Measurements from ENCODE around the gene CADPS2.

Gene CADPS2

GRCh38 chr7:122584676-122585251 is 301.5 kb downstream of the CADPS2 start:
- no peak for DNase-seq

- DNase-seq: no peak
Observed at GRCh38 chr7:122578350-122578749, 307.9 kb downstream of the CADPS2 start.

GRCh38 chr7:122577449-122578003 is 308.7 kb downstream of the CADPS2 start:
- DNase-seq: no peak

DNA sequence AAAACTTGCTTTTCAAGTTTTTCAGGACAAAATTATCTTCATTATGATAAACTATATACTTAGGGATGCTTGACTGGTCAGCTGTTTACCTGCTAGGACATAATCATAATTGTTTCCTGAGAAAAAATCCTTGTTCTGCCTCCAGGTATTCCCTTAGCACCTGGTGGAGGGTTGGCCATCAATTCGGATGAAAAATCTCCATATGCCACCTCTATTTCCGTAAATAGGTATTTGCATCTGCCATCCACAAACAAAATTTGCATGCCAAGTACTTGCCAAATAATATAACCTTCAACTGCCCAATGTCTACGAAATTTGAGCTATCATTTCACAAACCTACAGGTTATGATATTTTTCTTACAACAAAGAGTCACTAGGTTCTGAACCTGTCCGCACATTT is 313.6 kb downstream of the CADPS2 start:
- no peak for DNase-seq

GRCh38 chr7:122561326-122561725 is 324.9 kb downstream of the CADPS2 start:
- no peak for DNase-seq

- no peak for DNase-seq
Observed at GRCh38 chr7:122556873-122557542, 329.3 kb downstream of the CADPS2 start.

DNA sequence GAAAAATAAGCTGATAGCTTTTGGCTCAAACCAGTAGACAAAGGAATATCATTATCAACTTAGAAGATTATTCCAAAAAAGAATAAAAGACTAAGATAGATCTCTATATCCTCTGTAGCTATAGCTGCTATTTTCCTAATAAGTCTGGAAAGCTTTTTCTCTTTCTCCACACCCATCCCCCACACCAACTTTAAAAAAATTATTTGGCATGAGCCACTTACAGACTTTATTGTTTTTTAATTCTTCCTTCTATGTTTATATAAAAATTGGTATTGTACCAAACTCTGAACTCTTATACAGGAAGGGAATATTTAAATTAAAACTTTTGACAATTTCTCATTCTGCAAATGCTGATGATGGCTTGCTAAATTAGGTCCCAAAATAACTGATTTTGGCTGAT is 330.0 kb downstream of the CADPS2 start:
- DNase-seq: no peak

GRCh38 chr7:122553761-122554160 is 332.5 kb downstream of the CADPS2 start:
- no peak for DNase-seq

DNA sequence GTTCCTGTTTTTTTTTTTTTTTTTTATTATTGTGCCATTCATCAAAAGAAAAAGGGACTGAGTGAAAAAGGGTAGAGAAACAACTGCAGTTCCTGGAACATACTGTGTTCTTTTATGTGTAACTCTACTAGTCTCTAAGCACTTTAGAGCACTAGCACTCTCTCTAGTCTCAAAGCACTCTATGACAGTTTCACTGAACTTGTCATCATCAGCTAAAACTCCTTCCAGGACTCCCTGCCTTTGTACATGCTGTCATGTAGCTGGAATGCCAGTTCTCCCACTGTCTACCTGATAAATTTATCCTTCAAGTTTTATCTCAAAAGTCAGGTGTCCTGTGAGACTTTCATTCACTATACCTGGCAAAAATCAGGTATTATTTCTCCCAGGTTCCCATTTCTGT is 333.5 kb downstream of the CADPS2 start:
- no peak for DNase-seq

GRCh38 chr7:122550545-122550944 is 335.7 kb downstream of the CADPS2 start:
- no peak for DNase-seq

- no peak for DNase-seq
Observed at GRCh38 chr7:122549578-122549977, 336.7 kb downstream of the CADPS2 start.

GRCh38 chr7:122546496-122546895 is 339.8 kb downstream of the CADPS2 start:
- DNase-seq: no peak

- DNase-seq: no peak
Observed at GRCh38 chr7:122544463-122544862, 341.8 kb downstream of the CADPS2 start.

- DNase-seq: no peak
Observed at GRCh38 chr7:122543891-122544290, 342.4 kb downstream of the CADPS2 start.

- no peak for DNase-seq
Observed at GRCh38 chr7:122543166-122543565, 343.1 kb downstream of the CADPS2 start.

DNA sequence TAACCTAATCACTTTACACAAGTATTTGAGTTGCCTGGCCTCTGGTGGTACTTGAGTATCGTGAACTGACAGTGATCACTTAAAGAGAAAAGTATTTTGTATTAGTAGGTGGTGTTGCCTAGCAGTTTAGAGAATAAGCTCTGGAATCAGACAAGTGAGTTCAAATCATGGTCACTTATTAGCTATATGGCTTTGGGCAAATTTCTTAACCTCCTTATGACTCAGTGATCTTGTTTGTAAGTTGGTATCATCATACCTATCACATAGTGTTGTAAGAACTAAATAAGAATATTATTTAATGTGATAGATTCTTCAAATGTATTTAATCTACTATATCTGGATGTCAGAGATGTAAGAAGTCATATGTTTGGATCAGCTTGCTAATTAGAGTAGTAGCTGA is 351.2 kb downstream of the CADPS2 start:
- no peak for DNase-seq

- DNase-seq: no peak
Observed at GRCh38 chr7:122532406-122533269, 353.6 kb downstream of the CADPS2 start.

- DNase-seq: no peak
Observed at GRCh38 chr7:122528879-122529481, 357.3 kb downstream of the CADPS2 start.

- DNase-seq: no peak
Observed at GRCh38 chr7:122525355-122525754, 360.9 kb downstream of the CADPS2 start.

DNA sequence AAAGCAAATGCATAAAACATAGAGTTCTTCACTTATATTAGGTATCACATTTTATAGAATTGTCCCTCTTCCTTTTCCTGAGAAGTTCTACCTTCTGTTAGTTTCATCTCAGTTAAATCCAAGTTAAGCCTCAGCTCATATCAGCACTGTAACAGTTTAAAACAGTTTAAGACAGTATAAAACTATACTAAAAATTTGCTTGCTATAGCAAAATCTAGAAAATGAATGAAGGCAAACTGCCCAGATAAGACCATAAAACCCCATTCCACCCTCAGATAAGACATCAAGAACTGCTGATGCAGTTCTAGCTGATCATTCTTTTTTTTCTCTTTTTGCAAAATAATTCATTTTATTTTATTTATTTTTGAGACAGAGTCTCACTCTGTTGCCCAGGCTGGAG is 364.5 kb downstream of the CADPS2 start:
- no peak for DNase-seq

- no peak for DNase-seq
Observed at GRCh38 chr7:122520971-122521555, 365.2 kb downstream of the CADPS2 start.

DNA sequence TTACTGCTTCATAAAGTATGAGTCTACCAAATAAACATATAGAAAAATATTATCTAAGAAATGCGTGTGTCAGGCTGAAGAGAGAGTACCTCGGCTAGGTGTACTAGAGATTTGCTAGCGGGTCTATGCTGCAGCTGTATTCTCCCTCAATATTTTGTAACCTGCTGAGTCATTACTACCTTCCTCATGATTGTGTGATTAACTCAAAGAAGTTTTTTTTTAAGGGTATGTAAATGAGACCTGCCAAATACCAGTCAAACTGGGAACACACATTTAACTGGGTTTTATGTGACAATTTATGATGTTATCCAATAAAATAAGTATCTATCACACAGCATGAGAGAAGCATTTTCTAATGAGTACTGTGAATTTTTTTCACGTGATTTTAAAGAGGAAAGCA is 367.8 kb downstream of the CADPS2 start:
- DNase-seq: no peak

GRCh38 chr7:122517576-122517975 is 368.7 kb downstream of the CADPS2 start:
- no peak for DNase-seq

Measured in activated CD4-positive, alpha-beta T cell treated with anti-CD3 and anti-CD28 coated beads for 1 hour (primary cell).